Neural cell (in vitro differentiated cells): ENCODE results near the gene DGKD. TPM values are rescaled to one million over a fixed set of nuclear protein-coding genes. Genes with fewer than 3 reads are reported as not detected.

Source experiments
- H2AFZ ChIP-seq: fragments of 200-600, 300-800 bp; sonication (generic), shearing (Covaris generic); 2 replicates; pipeline ENCODE4 v1.6.0; 2014; ENCODE audit warnings: low read depth, mild to moderate bottlenecking, antibody characterized with exemption, low read length, moderate library complexity
- H3F3A ChIP-seq: fragments of 200-600 bp; shearing (Covaris generic); 2 replicates; pipeline ENCODE4 v1.6.1; 2016; ENCODE audit warnings: mild to moderate bottlenecking, moderate library complexity, mixed read lengths, antibody characterized with exemption, low read length; ENCODE audit not compliant: insufficient read depth, poor library complexity, severe bottlenecking
- H3K27ac ChIP-seq: fragments of 200-600, 300-800 bp; sonication (generic), shearing (Covaris generic); 2 replicates; pipeline ENCODE4 v1.5.1; 2014; ENCODE audit warnings: mild to moderate bottlenecking, low read length, moderate library complexity
- H3K27me3 ChIP-seq: fragments of 300-800, 200-600 bp; sonication (generic), shearing (Covaris generic); 2 replicates; pipeline ENCODE4 v1.6.0; 2014; ENCODE audit warnings: mild to moderate bottlenecking, low read depth, low read length, moderate library complexity; ENCODE audit not compliant: insufficient read depth
- H3K36me3 ChIP-seq: fragments of 300-800, 200-600 bp; sonication (generic), shearing (Covaris generic); 2 replicates; pipeline ENCODE4 v1.5.1; 2014; ENCODE audit warnings: mild to moderate bottlenecking, antibody characterized with exemption, low read length, moderate library complexity; ENCODE audit not compliant: insufficient read depth
- H3K4me2 ChIP-seq: fragments of 300-800, 200-600 bp; sonication (generic), shearing (Covaris generic); 2 replicates; pipeline ENCODE4 v1.6.0; 2014; ENCODE audit warnings: mild to moderate bottlenecking, low read length
- H3K4me3 ChIP-seq: fragments of 300-800, 200-600 bp; sonication (generic), shearing (Covaris generic); 2 replicates; pipeline ENCODE4 v1.5.1; 2014; ENCODE audit warnings: mild to moderate bottlenecking, low read length, moderate library complexity
- H3K79me2 ChIP-seq: fragments of 200-600 bp; shearing (Covaris generic); replicated peaks from 2 replicates; pipeline ENCODE4 v1.6.0; 2014; ENCODE audit warnings: mild to moderate bottlenecking, low read length, moderate library complexity; ENCODE audit not compliant: insufficient read depth
- H3K9ac ChIP-seq: fragments of 300-800, 200-600 bp; sonication (generic), shearing (Covaris generic); 2 replicates; pipeline ENCODE4 v1.6.1; 2016; ENCODE audit warnings: mild to moderate bottlenecking, low read length, mixed read lengths
- H3K9me2 ChIP-seq: fragments of 200-600 bp; shearing (Covaris generic); 2 replicates; pipeline ENCODE4 v1.6.1; 2016; ENCODE audit warnings: mild to moderate bottlenecking, low read length, mixed read lengths; ENCODE audit not compliant: insufficient read depth
- H3K9me3 ChIP-seq: fragments of 200-600, 300-800 bp; sonication (generic), shearing (Covaris generic); 2 replicates; pipeline ENCODE4 v1.6.1; 2016; ENCODE audit warnings: mild to moderate bottlenecking, mixed run types, low read length, moderate library complexity, mixed read lengths
- H4K20me1 ChIP-seq: fragments of 200-600 bp; shearing (Covaris generic); 2 replicates; pipeline ENCODE4 v1.6.1; 2016; ENCODE audit warnings: mild to moderate bottlenecking, mixed run types; ENCODE audit not compliant: insufficient read depth
- CTCF ChIP-seq: fragments of 450-650 bp; IDR thresholded peaks from 2 replicates; pipeline ENCODE4 v1.5.1; 2014; ENCODE audit warnings: antibody characterized with exemption, mild to moderate bottlenecking, moderate library complexity; ENCODE audit not compliant: poor library complexity, severe bottlenecking
- EP300 ChIP-seq: fragments of 450-650 bp; conservative IDR thresholded peaks from 2 replicates; pipeline ENCODE4 v1.6.1; 2014; ENCODE audit warnings: antibody characterized with exemption, mild to moderate bottlenecking, moderate library complexity; ENCODE audit not compliant: poor library complexity, severe bottlenecking
- EZH2 ChIP-seq: fragments of 200-600, 300-800 bp; shearing (Covaris generic), sonication (generic); IDR thresholded peaks from 2 replicates; pipeline ENCODE4 v1.6.1; 2014; ENCODE audit warnings: antibody characterized with exemption, low read length, borderline replicate concordance, mild to moderate bottlenecking; ENCODE audit not compliant: insufficient read depth, poor library complexity, severe bottlenecking
- MXI1 ChIP-seq: fragments of 450-650 bp; conservative IDR thresholded peaks from 2 replicates; pipeline ENCODE4 v1.6.1; 2014; ENCODE audit warnings: antibody characterized with exemption, mild to moderate bottlenecking; ENCODE audit not compliant: poor library complexity, severe bottlenecking
- POLR2AphosphoS5 ChIP-seq: IDR thresholded peaks from 2 replicates; pipeline ENCODE4 v1.6.1; 2012
- RAD21 ChIP-seq: fragments of 450-650 bp; conservative IDR thresholded peaks from 2 replicates; pipeline ENCODE4 v1.6.1; 2014; ENCODE audit warnings: antibody characterized with exemption, mild to moderate bottlenecking, moderate library complexity
- REST ChIP-seq: IDR thresholded peaks from 2 replicates; pipeline ENCODE4 v1.6.1; 2012; ENCODE audit warnings: borderline replicate concordance
- SMC3 ChIP-seq: fragments of 450-650 bp; conservative IDR thresholded peaks from 2 replicates; pipeline ENCODE4 v1.6.1; 2014; ENCODE audit warnings: antibody characterized with exemption, mild to moderate bottlenecking, moderate library complexity; ENCODE audit not compliant: poor library complexity
- TAF1 ChIP-seq: IDR thresholded peaks from 2 replicates; pipeline ENCODE4 v1.6.1; 2012; ENCODE audit warnings: low read depth
- polyA plus RNA-seq: library from polyadenylated mRNA; depleted of rRNA; stranded (reverse); fragments of >200 nt; gene quantifications from 2 replicates; pipeline ENCODE4 v1.2.3, GENCODE V29; 2014

DGKD gene
- polyA plus RNA-seq, 1 donor from 2014 or later, result 36.4 TPM

GRCh38 chr2:233495503-233496496, 141.5 kb downstream of the DGKD start:
- Histone ChIP-seq H3K36me3 (peaks cover 11% of the 10 kb centered on the region), H3K79me2 (no peaks in the 10 kb centered on the region), H3K9me2 (no peaks in the 10 kb centered on the region), H4K20me1 (no peaks in the 10 kb centered on the region), H2AFZ (no peak overlapping the region), H3K9ac (no peak overlapping the region), H3K4me3 (no peak overlapping the region), H3F3A (no peaks in the 10 kb centered on the region), H3K27me3 (no peaks in the 10 kb centered on the region), H3K4me2 (no peak overlapping the region), H3K9me3 (no peaks in the 10 kb centered on the region), H3K27ac (no peak overlapping the region)
- no peak for TF ChIP-seq MXI1
- TF ChIP-seq REST, result no peak
- TF ChIP-seq RAD21, result no peak
- no peak for TF ChIP-seq CTCF
- TF ChIP-seq EP300, result no peak
- no peak for TF ChIP-seq SMC3
- TF ChIP-seq EZH2, result no peak
- TF ChIP-seq TAF1, result no peak
- TF ChIP-seq POLR2AphosphoS5, result no peak

- no peaks in the 10 kb centered on the region for H3K27me3 ChIP-seq
- H3K4me3 ChIP-seq, result no peak overlapping the region
- no peaks in the 10 kb centered on the region for H3K9me3 ChIP-seq
- TF ChIP-seq REST (no peak), EZH2 (no peak)
- H3K27ac ChIP-seq, result no peak overlapping the region
- H3K9me2 ChIP-seq, result no peaks in the 10 kb centered on the region
- peaks cover 4% of the 10 kb centered on the region for H3K36me3 ChIP-seq
- no peak overlapping the region for H3K9ac ChIP-seq
- H3F3A ChIP-seq, result no peaks in the 10 kb centered on the region
- H3K79me2 ChIP-seq, result no peaks in the 10 kb centered on the region
- H3K4me2 ChIP-seq, result no peak overlapping the region
- no peaks in the 10 kb centered on the region for H4K20me1 ChIP-seq
- H2AFZ ChIP-seq, result no peak overlapping the region
Measured at GRCh38 chr2:233497692-233498091, 143.4 kb downstream of the DGKD start.
